ENCODE measurements around the gene EEF1AKMT3. TPM values are rescaled to one million over a fixed set of nuclear protein-coding genes. Genes with fewer than 3 reads are reported as not detected.

Gene EEF1AKMT3
- total and polyA plus RNA-seq, 9 of the 15 experiments (the other 6 are each of a cell fraction or from before 2014, with no cell fraction given), result 4.1 to 17.2 (median 7.9) TPM

DNA sequence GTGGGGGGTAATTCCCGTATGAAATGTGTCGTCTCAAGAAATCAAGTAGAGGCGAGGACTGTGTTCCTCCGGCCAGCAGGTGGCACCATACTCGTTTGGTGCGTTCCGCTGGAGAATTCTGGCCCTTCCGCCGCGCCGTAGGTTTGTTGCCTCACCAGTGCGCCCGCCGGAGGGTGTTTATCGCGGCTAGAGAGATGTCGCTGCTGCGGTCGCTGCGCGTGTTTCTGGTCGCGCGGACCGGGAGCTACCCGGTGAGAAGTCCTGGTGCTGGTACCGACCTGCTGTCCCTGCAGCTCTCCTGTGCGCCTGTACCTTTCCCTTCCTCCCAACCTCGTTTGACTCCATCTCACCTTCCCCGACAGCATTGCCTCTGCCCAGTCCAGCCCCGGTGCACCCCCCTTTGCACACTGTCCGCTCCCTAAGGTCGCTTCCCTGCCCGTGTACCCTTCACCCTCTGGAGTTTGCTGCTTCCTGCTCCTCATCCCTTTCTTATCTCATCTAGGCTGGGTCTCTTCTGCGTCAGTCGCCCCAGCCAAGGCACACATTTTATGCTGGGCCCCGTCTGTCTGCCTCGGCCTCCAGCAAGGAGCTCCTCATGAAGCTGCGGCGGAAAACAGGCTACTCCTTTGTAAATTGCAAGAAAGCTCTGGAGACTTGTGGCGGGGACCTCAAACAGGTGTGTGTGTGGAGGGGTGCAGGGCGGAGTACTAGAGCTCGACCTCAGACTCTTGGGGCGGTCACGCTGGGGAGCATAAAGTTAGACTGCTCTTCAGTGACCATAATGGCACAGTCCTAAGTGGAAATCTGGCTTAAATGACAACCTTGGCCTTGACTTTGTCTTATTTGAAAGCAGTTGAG, 10.4 kb downstream of the EEF1AKMT3 start, which contains the start of gene TSFM (continued):
- 0 out of 2 replicates have a peak, but pooled peaks have one; percentile 32 for TF ChIP-seq ZNF584 (CRISPR knock-in tag; IDR thresholded peaks at IDR 0.05; ENCODE audit: low read depth)
- peak; percentile 43; the same call in 1 of the 2 replicates for TF ChIP-seq ZFX (CRISPR knock-in tag; IDR thresholded peaks at IDR 0.05)
- TF ChIP-seq NFIX (CRISPR knock-in tag; IDR thresholded peaks at IDR 0.05; ENCODE audit: low read depth), result no peak
- TF ChIP-seq RBM25 (IDR thresholded peaks at IDR 0.05; ENCODE audit: low read depth, low read length, severe bottlenecking), result no peak
- TF ChIP-seq PPARD (CRISPR knock-in tag; IDR thresholded peaks at IDR 0.05), result no peak
- no peak for TF ChIP-seq ZNF592 (IDR thresholded peaks at IDR 0.05)
- TF ChIP-seq, protein P1, sequence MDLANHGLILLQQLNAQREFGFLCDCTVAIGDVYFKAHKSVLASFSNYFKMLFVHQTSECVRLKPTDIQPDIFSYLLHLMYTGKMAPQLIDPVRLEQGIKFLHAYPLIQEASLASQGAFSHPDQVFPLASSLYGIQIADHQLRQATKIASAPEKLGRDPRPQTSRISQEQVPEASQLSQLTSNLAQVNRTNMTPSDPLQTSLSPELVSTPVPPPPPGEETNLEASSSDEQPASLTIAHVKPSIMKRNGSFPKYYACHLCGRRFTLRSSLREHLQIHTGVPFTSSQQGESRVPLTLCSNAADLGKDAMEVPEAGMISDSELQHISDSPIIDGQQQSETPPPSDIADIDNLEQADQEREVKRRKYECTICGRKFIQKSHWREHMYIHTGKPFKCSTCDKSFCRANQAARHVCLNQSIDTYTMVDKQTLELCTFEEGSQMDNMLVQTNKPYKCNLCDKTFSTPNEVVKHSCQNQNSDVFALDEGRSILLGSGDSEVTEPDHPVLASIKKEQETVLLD (IDR thresholded peaks at IDR 0.05), result peak; percentile 75; the same call in 1 of the 2 replicates
- TF ChIP-seq ZFPM2 (CRISPR knock-in tag; IDR thresholded peaks at IDR 0.05), result no peak
- TF ChIP-seq NR3C1 (CRISPR knock-in tag; IDR thresholded peaks at IDR 0.05), result no peak
- no peak for TF ChIP-seq PYGO2 (tag; IDR thresholded peaks at IDR 0.05)
- TF ChIP-seq HDAC8 (tag; IDR thresholded peaks at IDR 0.05), result 0 out of 2 replicates have a peak, but pooled peaks have one; percentile 28
- no peak for TF ChIP-seq ZNF12 (CRISPR knock-in tag; IDR thresholded peaks at IDR 0.05)
- TF ChIP-seq DPF2 (IDR thresholded peaks at IDR 0.05), result peak; percentile 28; the same call in 1 of the 2 replicates
- TF ChIP-seq ZNF121 (CRISPR knock-in tag; conservative IDR thresholded peaks at IDR 0.05), result no peak
- no peak for TF ChIP-seq PCBP2 (IDR thresholded peaks at IDR 0.05; ENCODE audit: low read depth, low read length, poor library complexity, severe bottlenecking)
- TF ChIP-seq MIER1 (IDR thresholded peaks at IDR 0.05; ENCODE audit: low read depth), result 0 out of 2 replicates have a peak, but pooled peaks have one; percentile 23
- no peak for TF ChIP-seq HNRNPK (IDR thresholded peaks at IDR 0.05; ENCODE audit: low read depth, low read length, poor library complexity, severe bottlenecking)
- no peak for TF ChIP-seq TAF15 (IDR thresholded peaks at IDR 0.05; ENCODE audit: low read depth, low read length)
- no peak for TF ChIP-seq XRCC4 (IDR thresholded peaks at IDR 0.05; ENCODE audit: extremely low read depth, insufficient read depth, insufficient read length)
- no peak for TF ChIP-seq ZNF175 (CRISPR knock-in tag; IDR thresholded peaks at IDR 0.05; ENCODE audit: low read depth)
- no peak for TF ChIP-seq SREBF2 (CRISPR knock-in tag; IDR thresholded peaks at IDR 0.05)
- no peak for TF ChIP-seq BRF1 (IDR thresholded peaks at IDR 0.05; ENCODE audit: borderline replicate concordance, extremely low read depth, insufficient read length)
- TF ChIP-seq GTF2A2 (tag; IDR thresholded peaks at IDR 0.05), result no peak
- TF ChIP-seq ZNF431 (CRISPR knock-in tag; IDR thresholded peaks at IDR 0.05), result no peak

All from K562 (cell line).